Measurements from ENCODE around the gene TAS2R41. TPM values are rescaled to one million over a fixed set of nuclear protein-coding genes. Genes with fewer than 3 reads are reported as not detected.
"Not testable (repeated sequence)": the region's sequence is repeated elsewhere in the genome, so short reads cannot be mapped to it uniquely, and the experiment has no call there.

Gene TAS2R41
- polyA plus RNA-seq, 4 donors = not detected

DNA sequence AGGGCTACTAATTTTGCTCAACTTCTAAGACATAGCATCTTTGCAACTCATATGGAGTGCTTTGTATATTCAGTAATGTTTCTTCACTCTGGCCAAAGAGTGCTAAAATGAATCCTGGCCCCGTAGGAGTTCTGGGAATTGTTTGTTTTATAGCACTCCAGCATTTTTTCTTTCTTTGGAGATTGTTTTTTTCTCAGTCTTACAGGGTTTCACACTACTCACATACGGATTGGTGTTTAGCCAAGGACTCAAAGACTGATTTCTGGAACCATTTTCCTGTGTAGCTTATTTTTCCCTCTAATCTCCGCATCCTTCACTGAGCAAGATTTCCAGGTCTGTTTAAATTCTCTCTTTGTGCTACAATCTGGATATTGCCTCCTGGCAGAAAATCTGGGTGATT lies 6.4 kb downstream of the TAS2R41 start:
- Histone ChIP-seq H3K4me1 (ENCODE audit: control insufficient read depth in 3 of 3, insufficient read depth in 2 of 3, low read depth in 1 of 3, low read length in 2 of 3) (peaks cover 0 to 3% (median 0%) of the 10 kb centered on the region in 3 donors), H3K27me3 (ENCODE audit: control insufficient read depth in 3 of 3, insufficient read depth in 3 of 3, low read length in 3 of 3) (no peaks in the 10 kb centered on the region), H3K9me3 (ENCODE audit: control insufficient read depth in 2 of 2, insufficient read depth in 1 of 2, low read depth in 1 of 2, low read length in 1 of 2) (no peaks in the 10 kb centered on the region), H3K36me3 (ENCODE audit: control insufficient read depth in 3 of 3, insufficient read depth in 2 of 3, low read depth in 1 of 3, low read length in 3 of 3) (no peaks in the 10 kb centered on the region), H3K27ac (ENCODE audit: low read depth in 1 of 3, low read length in 2 of 3) (no peak overlapping the region), H3K4me3 (ENCODE audit: low read depth in 1 of 3, low read length in 3 of 3) (no peak overlapping the region)
- 62 to 80% (median 75%) methylated on average over 3 of the region's 3 CpGs for WGBS, 3 donors
- FAIRE-seq = no peak
- DNase-seq = no peak

DNA sequence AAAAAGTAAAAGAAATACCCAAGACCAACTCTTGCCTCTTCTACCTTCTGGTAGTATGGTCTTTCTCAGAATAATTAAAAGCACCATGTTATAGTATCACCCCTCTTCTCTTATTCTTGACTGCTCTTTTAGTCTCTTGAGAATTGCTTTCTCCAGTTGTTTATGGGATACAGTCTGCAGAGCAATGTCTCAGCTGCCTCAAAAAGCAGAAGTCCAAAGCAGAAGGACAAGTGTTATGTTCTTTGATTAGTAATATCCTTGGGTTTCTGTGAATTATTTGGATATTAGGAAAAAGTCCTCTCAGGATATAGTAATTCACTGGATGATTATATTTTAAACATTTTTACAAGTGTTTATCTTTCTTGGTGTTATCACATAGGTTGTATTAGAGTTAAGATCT lies 7.4 kb downstream of the TAS2R41 start:
- Histone ChIP-seq H3K27me3 (ENCODE audit: control insufficient read depth in 3 of 3, insufficient read depth in 3 of 3, low read length in 3 of 3) (no peaks in the 10 kb centered on the region), H3K27ac (ENCODE audit: low read depth in 1 of 3, low read length in 2 of 3) (no peak overlapping the region), H3K9me3 (ENCODE audit: control insufficient read depth in 2 of 2, insufficient read depth in 1 of 2, low read depth in 1 of 2, low read length in 1 of 2) (no peaks in the 10 kb centered on the region), H3K4me1 (ENCODE audit: control insufficient read depth in 3 of 3, insufficient read depth in 2 of 3, low read depth in 1 of 3, low read length in 2 of 3) (peaks cover 0 to 3% (median 0%) of the 10 kb centered on the region in 3 donors), H3K36me3 (ENCODE audit: control insufficient read depth in 3 of 3, insufficient read depth in 2 of 3, low read depth in 1 of 3, low read length in 3 of 3) (no peaks in the 10 kb centered on the region), H3K4me3 (ENCODE audit: low read depth in 1 of 3, low read length in 3 of 3) (no peak overlapping the region)
- no peak for DNase-seq
- FAIRE-seq = no peak

DNA sequence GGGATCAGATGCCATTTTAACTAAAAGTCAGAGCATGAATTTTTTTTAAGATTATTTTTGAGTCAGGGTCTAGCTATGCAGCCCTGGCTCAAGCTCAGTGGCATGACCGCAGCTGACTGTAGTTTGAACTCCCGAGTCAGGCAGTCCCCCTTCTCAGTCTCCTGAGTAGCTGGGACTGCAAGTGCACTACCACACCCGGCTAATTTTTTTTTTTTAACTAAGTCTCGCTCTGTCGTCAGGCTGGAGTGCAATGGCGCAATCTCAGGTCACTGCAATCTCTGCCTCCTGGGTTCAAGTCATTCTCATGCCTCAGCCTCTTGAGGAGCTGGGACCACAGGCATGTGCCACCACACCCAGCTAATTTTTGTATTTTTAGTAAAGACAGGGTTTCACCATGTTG lies 7.8 kb downstream of the TAS2R41 start:
- 71 to 80% (median 78%) methylated on average over 6 of the region's 6 CpGs for WGBS, 3 donors
- FAIRE-seq = no peak
- H3K27ac ChIP-seq (ENCODE audit: low read depth in 1 of 3, low read length in 2 of 3) = no peak overlapping the region

DNA sequence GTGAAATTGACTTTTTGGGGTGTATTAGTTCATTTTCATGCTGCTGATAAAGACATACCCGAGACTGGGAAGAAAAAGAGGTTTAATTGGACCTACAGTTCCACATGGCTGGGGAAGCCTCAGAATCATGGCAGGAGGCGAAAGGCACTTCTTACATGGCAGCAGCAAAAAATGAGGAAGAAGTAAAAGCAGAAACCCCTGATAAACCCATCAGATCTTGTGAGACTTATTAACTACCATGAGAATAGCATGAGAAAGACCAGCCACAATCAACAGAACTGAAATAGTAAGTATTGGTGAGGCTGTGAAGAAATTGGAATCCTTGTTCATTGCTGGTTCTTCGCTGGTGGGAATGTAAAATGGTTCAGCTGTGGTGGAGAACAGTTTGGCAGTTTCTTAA lies 8.6 kb downstream of the TAS2R41 start:
- WGBS, 3 donors = 80 to 85% (median 85%) methylated on average over 3 of the region's 3 CpGs
- not testable (repeated sequence) for H3K27ac ChIP-seq (ENCODE audit: low read depth in 1 of 3, low read length in 2 of 3); H3K4me1 ChIP-seq (ENCODE audit: control insufficient read depth in 3 of 3, insufficient read depth in 2 of 3, low read depth in 1 of 3, low read length in 2 of 3)

More for the DNA sequence above, 7.8 kb downstream of the TAS2R41 start:
- H3K4me1 ChIP-seq (ENCODE audit: control insufficient read depth in 3 of 3, insufficient read depth in 2 of 3, low read depth in 1 of 3, low read length in 2 of 3) = peaks cover 0 to 3% (median 0%) of the 10 kb centered on the region in 3 donors
- no peaks in the 10 kb centered on the region for H3K9me3 ChIP-seq (ENCODE audit: control insufficient read depth in 2 of 2, insufficient read depth in 1 of 2, low read depth in 1 of 2, low read length in 1 of 2)
- H3K36me3 ChIP-seq (ENCODE audit: control insufficient read depth in 3 of 3, insufficient read depth in 2 of 3, low read depth in 1 of 3, low read length in 3 of 3) = no peaks in the 10 kb centered on the region
- H3K4me3 ChIP-seq (ENCODE audit: low read depth in 1 of 3, low read length in 3 of 3) = no peak overlapping the region
- H3K27me3 ChIP-seq (ENCODE audit: control insufficient read depth in 3 of 3, insufficient read depth in 3 of 3, low read length in 3 of 3) = no peaks in the 10 kb centered on the region
- no peak for DNase-seq

DNA sequence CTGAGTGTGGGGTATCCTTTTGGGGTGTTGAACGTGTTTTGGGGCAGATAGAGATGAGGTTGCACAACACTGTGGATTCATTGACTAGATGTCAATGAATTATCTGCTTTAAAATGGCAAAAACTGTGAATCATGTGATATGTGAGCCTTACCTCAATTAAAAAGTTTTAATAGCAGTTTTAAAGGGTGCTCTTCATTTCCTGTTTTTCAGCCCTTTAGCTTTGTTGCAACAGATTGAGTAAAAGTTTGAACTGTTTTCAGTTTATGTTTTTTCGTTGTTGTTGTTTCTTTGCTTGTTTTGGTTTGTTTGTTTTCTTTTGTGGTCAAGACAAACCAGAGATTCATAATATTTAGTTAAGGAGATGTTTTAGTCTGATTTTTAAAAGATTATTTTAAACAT lies 9.4 kb downstream of the TAS2R41 start:
- H3K4me1 ChIP-seq (ENCODE audit: control insufficient read depth in 3 of 3, insufficient read depth in 2 of 3, low read depth in 1 of 3, low read length in 2 of 3) = peaks cover 0 to 3% (median 0%) of the 10 kb centered on the region in 3 donors
- FAIRE-seq (no peak), DNase-seq (no peak)
- H3K9me3 ChIP-seq (ENCODE audit: control insufficient read depth in 2 of 2, insufficient read depth in 1 of 2, low read depth in 1 of 2, low read length in 1 of 2) = no peaks in the 10 kb centered on the region
- H3K4me3 ChIP-seq (ENCODE audit: low read depth in 1 of 3, low read length in 3 of 3) = no peak overlapping the region
- no peaks in the 10 kb centered on the region for H3K36me3 ChIP-seq (ENCODE audit: control insufficient read depth in 3 of 3, insufficient read depth in 2 of 3, low read depth in 1 of 3, low read length in 3 of 3)
- 62 to 72% (median 69%) methylated on average over 2 of the region's 2 CpGs for WGBS, 3 donors
- peak overlapping the region in 2 of 3 donors; percentile 28 to 86 for H3K27ac ChIP-seq (ENCODE audit: low read depth in 1 of 3, low read length in 2 of 3)
- no peaks in the 10 kb centered on the region for H3K27me3 ChIP-seq (ENCODE audit: control insufficient read depth in 3 of 3, insufficient read depth in 3 of 3, low read length in 3 of 3)

More for the DNA sequence above, 8.6 kb downstream of the TAS2R41 start:
- not testable (repeated sequence) for DNase-seq; FAIRE-seq; H3K36me3 ChIP-seq (ENCODE audit: control insufficient read depth in 3 of 3, insufficient read depth in 2 of 3, low read depth in 1 of 3, low read length in 3 of 3); H3K27me3 ChIP-seq (ENCODE audit: control insufficient read depth in 3 of 3, insufficient read depth in 3 of 3, low read length in 3 of 3); H3K9me3 ChIP-seq (ENCODE audit: control insufficient read depth in 2 of 2, insufficient read depth in 1 of 2, low read depth in 1 of 2, low read length in 1 of 2); H3K4me3 ChIP-seq (ENCODE audit: low read depth in 1 of 3, low read length in 3 of 3)

DNA sequence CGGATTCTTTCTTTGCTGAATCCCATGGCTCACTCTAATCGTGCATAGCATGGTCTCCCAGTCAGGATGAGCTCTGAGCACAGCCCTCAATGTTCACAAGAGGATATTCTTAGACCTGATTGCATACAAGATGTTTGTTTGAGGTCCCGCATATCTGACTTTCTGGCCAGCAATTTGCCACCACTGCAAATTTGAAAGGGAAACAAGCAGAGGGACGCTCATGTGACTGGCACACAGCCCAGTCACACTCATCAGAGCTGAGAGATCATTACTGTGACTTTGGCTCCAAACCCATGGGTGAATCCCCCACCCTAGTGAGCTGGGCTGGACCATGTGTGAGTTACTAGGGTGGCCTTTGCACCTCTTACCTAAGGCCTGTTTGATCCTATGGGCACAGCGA lies 9.9 kb downstream of the TAS2R41 start:
- Histone ChIP-seq H3K27ac (ENCODE audit: low read depth in 1 of 3, low read length in 2 of 3) (peak overlapping the region in 1 of 3 donors; percentile 5), H3K36me3 (ENCODE audit: control insufficient read depth in 3 of 3, insufficient read depth in 2 of 3, low read depth in 1 of 3, low read length in 3 of 3) (no peaks in the 10 kb centered on the region), H3K4me1 (ENCODE audit: control insufficient read depth in 3 of 3, insufficient read depth in 2 of 3, low read depth in 1 of 3, low read length in 2 of 3) (peaks cover 0 to 3% (median 0%) of the 10 kb centered on the region in 3 donors), H3K27me3 (ENCODE audit: control insufficient read depth in 3 of 3, insufficient read depth in 3 of 3, low read length in 3 of 3) (no peaks in the 10 kb centered on the region), H3K4me3 (ENCODE audit: low read depth in 1 of 3, low read length in 3 of 3) (no peak overlapping the region), H3K9me3 (ENCODE audit: control insufficient read depth in 2 of 2, insufficient read depth in 1 of 2, low read depth in 1 of 2, low read length in 1 of 2) (no peaks in the 10 kb centered on the region)
- peak; percentile 36 to 78 for DNase-seq
- FAIRE-seq = no peak
- WGBS, 3 donors = 25 to 33% (median 30%) methylated on average over 5 of the region's 5 CpGs

DNA sequence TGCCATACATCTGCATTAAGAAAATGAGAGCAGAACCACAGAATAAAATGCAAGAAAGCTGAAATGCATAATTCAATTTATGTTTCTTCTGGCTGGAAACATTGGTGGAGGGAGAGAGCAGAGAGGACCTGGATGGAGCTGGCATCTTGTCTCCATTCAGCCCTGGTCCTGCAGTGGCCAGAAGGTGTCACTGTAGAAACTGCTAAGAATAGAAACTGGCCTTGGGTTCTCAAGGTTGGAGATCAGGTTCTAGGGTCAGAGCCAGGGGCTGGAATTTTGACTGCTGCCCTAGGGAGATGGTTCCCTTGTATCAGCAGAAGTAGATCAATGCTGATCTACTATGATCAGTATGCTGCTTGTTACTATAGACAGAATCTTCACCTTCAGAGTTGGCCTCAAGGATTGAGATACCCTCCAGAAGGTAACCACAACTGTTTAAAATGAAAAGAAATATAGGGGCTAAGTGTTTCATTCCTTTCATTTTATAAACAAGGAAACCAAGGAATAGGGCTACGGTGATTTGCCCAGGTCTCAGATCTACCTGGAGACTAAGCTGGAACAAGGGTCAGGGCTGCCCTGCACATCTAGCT lies 13.1 kb downstream of the TAS2R41 start:
- FAIRE-seq (no peak), DNase-seq (peak; percentile 39 to 57)
- Histone ChIP-seq H3K27me3 (ENCODE audit: control insufficient read depth in 3 of 3, insufficient read depth in 3 of 3, low read length in 3 of 3) (peaks cover 0 to 2% (median 0%) of the 10 kb centered on the region in 3 donors), H3K9me3 (ENCODE audit: control insufficient read depth in 2 of 2, insufficient read depth in 1 of 2, low read depth in 1 of 2, low read length in 1 of 2) (no peaks in the 10 kb centered on the region), H3K4me3 (ENCODE audit: low read depth in 1 of 3, low read length in 3 of 3) (no peak overlapping the region), H3K36me3 (ENCODE audit: control insufficient read depth in 3 of 3, insufficient read depth in 2 of 3, low read depth in 1 of 3, low read length in 3 of 3) (no peaks in the 10 kb centered on the region), H3K27ac (ENCODE audit: low read depth in 1 of 3, low read length in 2 of 3) (no peak overlapping the region), H3K4me1 (ENCODE audit: control insufficient read depth in 3 of 3, insufficient read depth in 2 of 3, low read depth in 1 of 3, low read length in 2 of 3) (peaks cover 0 to 3% (median 0%) of the 10 kb centered on the region in 3 donors)
- 62 to 91% (median 81%) methylated on average over 1 of the region's 1 CpG for WGBS, 3 donors

DNA sequence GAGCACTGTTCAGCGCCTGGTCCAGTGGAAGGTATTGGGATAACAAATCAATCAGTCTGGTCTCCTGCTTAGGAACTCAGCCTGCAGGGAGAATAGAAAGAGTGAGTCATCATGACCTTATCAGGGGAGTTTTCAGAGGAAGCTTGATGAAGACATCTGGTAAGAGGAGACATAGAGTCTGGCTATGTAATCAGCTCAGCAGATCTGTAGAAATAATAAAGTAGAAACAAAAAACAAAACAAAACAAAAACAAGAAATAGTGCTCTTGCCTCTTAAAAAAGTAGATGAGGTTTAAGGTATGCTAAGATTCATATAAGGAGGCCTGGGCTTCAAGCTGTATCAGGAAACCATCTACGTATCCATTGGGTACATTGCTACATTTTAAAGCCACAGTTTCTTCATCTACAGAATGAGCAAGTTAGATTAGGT lies 14.4 kb downstream of the TAS2R41 start:
- no peaks in the 10 kb centered on the region for H3K9me3 ChIP-seq (ENCODE audit: control insufficient read depth in 2 of 2, insufficient read depth in 1 of 2, low read depth in 1 of 2, low read length in 1 of 2)
- 71 to 78% (median 77%) methylated on average over 2 of the region's 2 CpGs for WGBS, 3 donors
- FAIRE-seq = no peak
- peaks cover 0 to 2% (median 0%) of the 10 kb centered on the region in 3 donors for H3K27me3 ChIP-seq (ENCODE audit: control insufficient read depth in 3 of 3, insufficient read depth in 3 of 3, low read length in 3 of 3)
- no peak overlapping the region for H3K4me3 ChIP-seq (ENCODE audit: low read depth in 1 of 3, low read length in 3 of 3)
- H3K36me3 ChIP-seq (ENCODE audit: control insufficient read depth in 3 of 3, insufficient read depth in 2 of 3, low read depth in 1 of 3, low read length in 3 of 3) = no peaks in the 10 kb centered on the region
- H3K4me1 ChIP-seq (ENCODE audit: control insufficient read depth in 3 of 3, insufficient read depth in 2 of 3, low read depth in 1 of 3, low read length in 2 of 3) = peaks cover 0 to 3% (median 0%) of the 10 kb centered on the region in 3 donors
- peak in 1 of 2 donors; percentile 52 for DNase-seq
- no peak overlapping the region for H3K27ac ChIP-seq (ENCODE audit: low read depth in 1 of 3, low read length in 2 of 3)
